MM.1S (cell line): ENCODE results near the gene ATP8B4.

Source experiments
- DNase-seq: peaks from one replicate; pipeline ENCODE4 v3.0.0-alpha.2; 2015
- H2AFZ ChIP-seq: fragments of 300-600 bp; sonication (generic); 2 replicates; pipeline ENCODE4 v1.6.0; 2016; ENCODE audit warnings: antibody characterized with exemption, low read length
- H3F3A ChIP-seq: fragments of 300-600 bp; sonication (generic); 2 replicates; pipeline ENCODE4 v1.6.1; 2016; ENCODE audit warnings: mild to moderate bottlenecking, antibody characterized with exemption, low read length, moderate library complexity, mixed read lengths; ENCODE audit not compliant: insufficient read depth
- H3K27ac ChIP-seq: fragments of 300-600 bp; sonication (generic); 2 replicates; pipeline ENCODE4 v1.5.1; 2016; ENCODE audit warnings: mild to moderate bottlenecking, low read length
- H3K27me3 ChIP-seq: fragments of 300-600 bp; sonication (generic); replicated peaks from 2 replicates; pipeline ENCODE4 v1.6.0; 2016; ENCODE audit warnings: low read length; ENCODE audit not compliant: insufficient read depth
- H3K36me3 ChIP-seq: fragments of 300-600 bp; sonication (generic); replicated peaks from 2 replicates; pipeline ENCODE4 v1.6.1; 2016; ENCODE audit warnings: mild to moderate bottlenecking, low read length, mixed read lengths; ENCODE audit not compliant: insufficient read depth
- H3K4me1 ChIP-seq: fragments of 300-600 bp; sonication (generic); 2 replicates; pipeline ENCODE4 v1.6.1; 2016; ENCODE audit warnings: low read length, mixed read lengths
- H3K4me2 ChIP-seq: fragments of 300-600 bp; sonication (generic); 2 replicates; pipeline ENCODE4 v1.6.0; 2016; ENCODE audit warnings: low read depth, low read length
- H3K4me3 ChIP-seq: fragments of 300-600 bp; sonication (generic); 2 replicates; pipeline ENCODE4 v1.5.1; 2016; ENCODE audit warnings: low read length, mixed read lengths
- H3K79me2 ChIP-seq: fragments of 300-600 bp; sonication (generic); 2 replicates; pipeline ENCODE4 v1.6.1; 2016; ENCODE audit warnings: mixed run types, low read length, mixed read lengths
- H3K9ac ChIP-seq: fragments of 300-600 bp; sonication (generic); 2 replicates; pipeline ENCODE4 v1.6.1; 2016; ENCODE audit warnings: low read length, mixed read lengths
- H3K9me2 ChIP-seq: fragments of 300-600 bp; sonication (generic); replicated peaks from 2 replicates; pipeline ENCODE4 v1.6.1; 2016; ENCODE audit warnings: mild to moderate bottlenecking, low read length, mixed read lengths; ENCODE audit not compliant: insufficient read depth
- H3K9me3 ChIP-seq: fragments of 300-600 bp; sonication (generic); replicated peaks from 2 replicates; pipeline ENCODE4 v1.6.1; 2016; ENCODE audit warnings: mild to moderate bottlenecking, low read length, mixed read lengths; ENCODE audit not compliant: insufficient read depth
- H4K20me1 ChIP-seq: fragments of 300-600 bp; sonication (generic); 2 replicates; pipeline ENCODE4 v1.6.1; 2016; ENCODE audit warnings: mild to moderate bottlenecking, low read length, moderate library complexity, mixed read lengths; ENCODE audit not compliant: insufficient read depth
- EZH2 ChIP-seq: fragments of 300-600 bp; sonication (generic); optimal IDR thresholded peaks from 2 replicates; pipeline ENCODE3; 2017; ENCODE audit warnings: low read depth, mild to moderate bottlenecking, antibody characterized with exemption, low read length, mixed read lengths
- EZH2phosphoT487 ChIP-seq: fragments of 300-600 bp; sonication (generic); IDR thresholded peaks from 2 replicates; pipeline ENCODE4 v1.6.1; 2018; ENCODE audit warnings: antibody characterized with exemption, low read length
- TF ChIP-seq, protein P1 (sequence below): fragments of 300-600 bp; sonication (generic); IDR thresholded peaks from 2 replicates; pipeline ENCODE4 v1.5.1; 2016; ENCODE audit warnings: antibody characterized with exemption, low read length, mixed read lengths

The ATP8B4 gene

DNA sequence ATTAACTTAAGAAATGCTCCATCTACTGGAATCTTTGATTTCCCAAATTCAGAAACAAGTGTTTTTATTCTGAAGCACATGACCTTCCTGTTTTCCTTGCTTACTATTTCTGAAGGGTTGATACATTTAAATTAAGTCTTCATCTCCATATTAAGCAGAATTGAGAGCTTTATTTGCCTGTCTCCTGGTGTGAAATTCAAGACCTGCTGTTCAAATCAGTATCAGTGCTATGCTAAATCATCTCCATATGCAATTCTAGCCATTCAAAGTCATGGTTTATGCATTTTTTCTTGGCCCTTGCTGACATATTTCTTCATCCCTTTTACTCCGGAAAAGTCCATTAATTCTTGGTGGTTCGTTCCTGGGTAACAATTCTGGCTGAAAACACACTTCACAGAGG, 195.4 kb downstream of the ATP8B4 start:
- Histone ChIP-seq H3K4me1 (no peaks in the 10 kb centered on the region), H3K27me3 (no peaks in the 10 kb centered on the region), H3K9me3 (no peaks in the 10 kb centered on the region), H3K4me2 (no peak overlapping the region), H3K9ac (no peak overlapping the region), H2AFZ (no peak overlapping the region), H3K36me3 (no peaks in the 10 kb centered on the region), H4K20me1 (no peaks in the 10 kb centered on the region), H3K4me3 (no peak overlapping the region), H3F3A (no peaks in the 10 kb centered on the region), H3K9me2 (no peaks in the 10 kb centered on the region), H3K79me2 (no peaks in the 10 kb centered on the region), H3K27ac (no peak overlapping the region)
- no peak for DNase-seq
- TF ChIP-seq, protein P1, sequence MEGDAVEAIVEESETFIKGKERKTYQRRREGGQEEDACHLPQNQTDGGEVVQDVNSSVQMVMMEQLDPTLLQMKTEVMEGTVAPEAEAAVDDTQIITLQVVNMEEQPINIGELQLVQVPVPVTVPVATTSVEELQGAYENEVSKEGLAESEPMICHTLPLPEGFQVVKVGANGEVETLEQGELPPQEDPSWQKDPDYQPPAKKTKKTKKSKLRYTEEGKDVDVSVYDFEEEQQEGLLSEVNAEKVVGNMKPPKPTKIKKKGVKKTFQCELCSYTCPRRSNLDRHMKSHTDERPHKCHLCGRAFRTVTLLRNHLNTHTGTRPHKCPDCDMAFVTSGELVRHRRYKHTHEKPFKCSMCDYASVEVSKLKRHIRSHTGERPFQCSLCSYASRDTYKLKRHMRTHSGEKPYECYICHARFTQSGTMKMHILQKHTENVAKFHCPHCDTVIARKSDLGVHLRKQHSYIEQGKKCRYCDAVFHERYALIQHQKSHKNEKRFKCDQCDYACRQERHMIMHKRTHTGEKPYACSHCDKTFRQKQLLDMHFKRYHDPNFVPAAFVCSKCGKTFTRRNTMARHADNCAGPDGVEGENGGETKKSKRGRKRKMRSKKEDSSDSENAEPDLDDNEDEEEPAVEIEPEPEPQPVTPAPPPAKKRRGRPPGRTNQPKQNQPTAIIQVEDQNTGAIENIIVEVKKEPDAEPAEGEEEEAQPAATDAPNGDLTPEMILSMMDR = no peak
- TF ChIP-seq EZH2phosphoT487 = no peak
- no peak for TF ChIP-seq EZH2

DNA sequence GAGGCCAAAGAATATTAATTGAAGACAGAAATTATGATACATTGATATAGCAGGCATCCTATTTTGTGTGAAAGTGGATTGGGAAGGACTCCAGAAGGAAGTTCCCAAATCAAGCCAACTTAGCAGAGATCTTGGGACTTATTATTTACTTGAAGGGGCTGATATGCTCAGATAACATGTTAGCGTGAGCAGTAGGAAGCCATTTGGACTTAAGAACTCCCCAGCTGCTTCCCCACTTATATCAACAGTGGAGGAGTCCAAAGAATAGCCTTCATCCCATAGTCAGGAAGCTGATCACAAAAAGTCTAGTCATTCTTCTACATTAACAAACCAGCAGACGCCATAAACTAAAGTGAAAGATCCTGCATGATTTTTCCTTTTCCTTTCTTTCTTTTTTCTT, 200.0 kb downstream of the ATP8B4 start:
- DNase-seq = no peak

DNA sequence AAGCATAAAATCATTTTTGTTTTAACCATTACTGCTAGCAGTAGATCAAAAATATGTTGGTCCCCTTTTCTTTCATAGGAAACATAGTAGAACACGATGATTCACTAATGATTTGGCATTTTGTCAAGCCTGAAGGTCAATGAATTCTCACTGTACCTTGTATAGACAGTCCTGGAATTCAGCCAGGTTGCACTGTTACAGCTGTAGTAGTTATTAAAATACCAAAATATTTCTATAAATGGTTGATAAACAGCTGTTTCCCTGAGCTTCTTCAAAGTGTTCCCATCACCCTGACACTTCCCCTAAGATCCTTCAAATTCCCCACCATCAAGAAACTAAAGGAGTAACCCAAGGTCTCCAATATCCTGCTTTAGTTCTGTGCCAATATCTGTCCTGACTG, 200.9 kb downstream of the ATP8B4 start:
- Histone ChIP-seq H3K79me2 (no peaks in the 10 kb centered on the region), H3K9me3 (no peaks in the 10 kb centered on the region), H4K20me1 (no peaks in the 10 kb centered on the region), H3K27me3 (no peaks in the 10 kb centered on the region), H2AFZ (no peak overlapping the region), H3K27ac (no peak overlapping the region), H3K9me2 (no peaks in the 10 kb centered on the region), H3F3A (no peaks in the 10 kb centered on the region), H3K36me3 (no peaks in the 10 kb centered on the region), H3K4me2 (no peak overlapping the region), H3K4me1 (no peaks in the 10 kb centered on the region), H3K4me3 (no peak overlapping the region), H3K9ac (no peak overlapping the region)
- TF ChIP-seq, protein P1 = no peak
- no peak for TF ChIP-seq EZH2
- TF ChIP-seq EZH2phosphoT487 = no peak
- DNase-seq = no peak

More for the DNA sequence above, 200.0 kb downstream of the ATP8B4 start:
- no peak overlapping the region for H2AFZ ChIP-seq
- no peak overlapping the region for H3K4me2 ChIP-seq
- H3K4me1 ChIP-seq = no peaks in the 10 kb centered on the region
- H3K36me3 ChIP-seq = no peaks in the 10 kb centered on the region
- H3K9me3 ChIP-seq = no peaks in the 10 kb centered on the region
- TF ChIP-seq EZH2phosphoT487 = no peak
- no peak for TF ChIP-seq EZH2
- TF ChIP-seq, protein P1 = no peak
- no peaks in the 10 kb centered on the region for H3F3A ChIP-seq
- no peak overlapping the region for H3K4me3 ChIP-seq
- no peak overlapping the region for H3K27ac ChIP-seq
- H3K79me2 ChIP-seq = no peaks in the 10 kb centered on the region
- no peaks in the 10 kb centered on the region for H4K20me1 ChIP-seq
- H3K27me3 ChIP-seq = no peaks in the 10 kb centered on the region
- no peaks in the 10 kb centered on the region for H3K9me2 ChIP-seq
- H3K9ac ChIP-seq = no peak overlapping the region
